PC-3 (cell line): Measurements from ENCODE around the gene TMEM242.

ENCODE experiments used
- CTCF ChIP-seq: fragments of 300-600 bp; sonication (generic); conservative IDR thresholded peaks from 2 replicates; pipeline ENCODE4 v1.5.1; 2017; ENCODE audit warnings: antibody characterized with exemption, low read depth, mild to moderate bottlenecking, low read length
- EZH2 ChIP-seq: fragments of 300-600 bp; sonication (generic); IDR thresholded peaks from one replicate; pipeline ENCODE4 v1.6.1; 2017; ENCODE audit warnings: antibody characterized with exemption, mild to moderate bottlenecking, low read length; ENCODE audit not compliant: unreplicated experiment
- EZH2phosphoT487 ChIP-seq: fragments of 300-600 bp; sonication (generic); IDR thresholded peaks from 2 replicates; pipeline ENCODE4 v1.6.1; 2018; ENCODE audit warnings: mild to moderate bottlenecking, antibody characterized with exemption, low read length, borderline replicate concordance

- TF ChIP-seq CTCF = no peak
- no peak for TF ChIP-seq EZH2phosphoT487
- TF ChIP-seq EZH2 = no peak
These were observed 10.6 kb upstream of the TMEM242 start for GRCh38 chr6:157333956-157334355.
